Breast epithelium (tissue), 4 donors: ENCODE results near the gene PLD3. TPM values are rescaled to one million over a fixed set of nuclear protein-coding genes. Genes with fewer than 3 reads are reported as not detected.

ENCODE experiments used
- DNase-seq, 2 donors: peaks; one replicate each; pipeline ENCODE4 v3.0.0-alpha.2; 2019; ENCODE audit warnings: low spot score in 2 of 2
- H3K27ac ChIP-seq, 2 donors: fragments of 200-600 bp; sonication (generic) in 1 of 2; one replicate each; pipeline ENCODE4 v1.5.1; 2016 to 2019; ENCODE audit warnings: mild to moderate bottlenecking in 1 of 2
- H3K27me3 ChIP-seq, 2 donors: fragments of 200-600 bp; sonication (generic) in 1 of 2; one replicate each; pipeline versions ENCODE4 v1.5.1 to v1.6.0; 2017 to 2019; ENCODE audit warnings: control low read depth in 1 of 2, mild to moderate bottlenecking in 1 of 2
- H3K36me3 ChIP-seq: fragments of 200-600 bp; one replicate; pipeline ENCODE4 v1.5.1; 2019
- H3K4me1 ChIP-seq, 2 donors: fragments of 200-600 bp; sonication (generic); one replicate each; pipeline ENCODE4 v1.5.1; 2016 to 2019; ENCODE audit warnings: control low read depth in 1 of 2
- H3K4me3 ChIP-seq, 3 donors: fragments of 200-600 bp; sonication (generic); 1 replicate in 2 of 3; 2 replicates in 1 of 3; pipeline ENCODE4 v1.5.1; 2016 to 2019; ENCODE audit warnings: mild to moderate bottlenecking in 3 of 3, moderate library complexity in 2 of 3
- H3K9me3 ChIP-seq, 2 donors: fragments of 200-600 bp; sonication (generic) in 1 of 2; one replicate each; pipeline ENCODE4 v1.5.1; 2016 to 2019; ENCODE audit warnings: control low read depth in 1 of 2
- POLR2A ChIP-seq: fragments of 450-650 bp; IDR thresholded peaks from one replicate; pipeline ENCODE4 v1.6.1; 2016; ENCODE audit warnings: antibody characterized with exemption, mild to moderate bottlenecking, moderate library complexity
- POLR2AphosphoS5 ChIP-seq, 3 donors: sonication (generic); formaldehyde crosslinking; IDR thresholded peaks; one replicate each; pipeline ENCODE4 v1.6.1; 2017; ENCODE audit warnings: antibody characterized with exemption in 3 of 3
- intact Hi-C: fragments of 100-400 bp; cut with DNase I; formaldehyde crosslinking; loops from one replicate; pipeline ENCODE4 v1.15.1; 2023; ENCODE audit warnings: low total_unique reads
- total RNA-seq, 3 donors: library from RNA; depleted of rRNA; stranded (reverse); fragments of >200 nt; gene quantifications; one replicate each; pipeline ENCODE4 v1.1.0, GENCODE V29; 2016
- TF ChIP-seq, protein P1 (sequence below), 3 donors: fragments of 450-650 bp; IDR thresholded peaks; one replicate each; pipeline ENCODE4 v1.5.1; 2016 to 2017; ENCODE audit warnings: antibody characterized with exemption in 3 of 3, mild to moderate bottlenecking in 3 of 3, moderate library complexity in 3 of 3

The PLD3 gene
- total RNA-seq, 3 donors from 2014 or later = 165 to 473 (median 221) TPM

DNA sequence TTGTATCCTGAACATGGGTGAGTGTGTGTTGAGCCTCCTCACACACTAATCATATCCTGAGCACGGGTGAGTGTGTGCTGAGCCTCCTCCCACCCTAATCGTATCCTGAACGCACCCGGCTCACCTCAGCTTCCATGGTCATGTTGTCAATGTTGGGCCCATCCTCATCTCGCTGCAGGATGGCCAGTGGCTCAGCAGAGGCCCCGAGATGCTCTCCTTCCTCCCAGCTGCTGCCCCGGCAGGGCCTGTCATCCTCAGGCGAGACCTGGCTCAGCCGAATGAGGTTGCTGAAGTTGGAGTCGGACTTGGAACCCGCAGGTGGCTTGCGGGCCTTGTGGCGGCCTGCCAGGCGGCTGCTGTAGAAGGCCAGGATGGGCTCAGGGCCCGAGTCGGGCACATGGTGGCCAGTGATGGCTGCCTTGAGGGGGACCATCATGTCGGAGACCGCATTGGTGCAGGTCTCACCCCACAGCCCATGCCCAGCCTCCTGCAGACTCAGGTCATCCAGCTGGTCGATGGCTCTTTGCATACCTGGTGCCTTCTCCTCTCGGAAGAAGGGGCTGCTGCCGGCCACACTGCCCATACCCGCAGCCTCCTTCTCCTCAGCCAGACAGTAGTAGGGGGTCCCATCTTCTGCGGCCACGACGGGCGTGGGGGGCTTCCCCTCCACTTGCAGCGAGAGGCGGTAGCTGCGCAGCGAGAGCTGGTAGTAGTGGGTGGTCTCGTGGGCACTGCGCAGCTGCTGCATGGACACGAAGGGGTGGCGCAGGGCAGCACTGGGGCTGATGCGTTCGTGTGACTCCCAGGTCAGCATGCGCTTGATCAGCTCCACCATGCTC lies 31.9 kb downstream of the PLD3 start:
- Histone ChIP-seq H3K36me3 (no peaks in the 10 kb centered on the region), H3K9me3 (no peaks in the 10 kb centered on the region), H3K27ac (no peak overlapping the region), H3K4me3 (no peak overlapping the region), H3K4me1 (no peaks in the 10 kb centered on the region), H3K27me3 (no peaks in the 10 kb centered on the region)
- intact Hi-C loops = loop anchor here (1.0 kb wide), 1 partner anchor 44 kb away; no protein-coding TSS in a partner anchor
- TF ChIP-seq POLR2AphosphoS5 (IDR thresholded peaks at IDR 0.05) (no peak), POLR2A (no peak)
- no peak for DNase-seq

DNA sequence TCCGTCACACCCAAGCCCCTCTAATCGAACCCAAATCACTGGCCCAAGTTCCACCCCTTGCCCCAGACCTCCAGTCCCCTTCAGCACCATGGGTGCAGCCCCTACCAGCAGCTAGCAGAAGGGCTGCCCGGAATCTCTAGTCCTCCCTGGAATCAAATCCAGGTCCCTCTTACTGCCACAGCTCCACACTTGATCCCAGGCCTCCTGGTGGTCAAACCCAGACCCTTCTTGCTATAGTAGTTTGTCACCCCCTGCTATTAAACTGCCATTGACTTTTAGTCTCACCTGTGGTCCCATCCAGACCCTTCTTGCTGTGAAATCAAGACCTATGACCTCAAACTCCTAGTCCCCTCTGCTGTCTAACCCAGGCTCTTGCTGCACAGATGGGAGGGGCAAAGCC lies 32.8 kb downstream of the PLD3 start:
- H3K9me3 ChIP-seq = no peaks in the 10 kb centered on the region
- DNase-seq = no peak
- H3K4me3 ChIP-seq = no peak overlapping the region
- no peaks in the 10 kb centered on the region for H3K36me3 ChIP-seq
- no peaks in the 10 kb centered on the region for H3K27me3 ChIP-seq
- H3K27ac ChIP-seq = no peak overlapping the region
- no peak for TF ChIP-seq POLR2AphosphoS5 (IDR thresholded peaks at IDR 0.05)
- no peak for TF ChIP-seq POLR2A
- TF ChIP-seq, protein P1, sequence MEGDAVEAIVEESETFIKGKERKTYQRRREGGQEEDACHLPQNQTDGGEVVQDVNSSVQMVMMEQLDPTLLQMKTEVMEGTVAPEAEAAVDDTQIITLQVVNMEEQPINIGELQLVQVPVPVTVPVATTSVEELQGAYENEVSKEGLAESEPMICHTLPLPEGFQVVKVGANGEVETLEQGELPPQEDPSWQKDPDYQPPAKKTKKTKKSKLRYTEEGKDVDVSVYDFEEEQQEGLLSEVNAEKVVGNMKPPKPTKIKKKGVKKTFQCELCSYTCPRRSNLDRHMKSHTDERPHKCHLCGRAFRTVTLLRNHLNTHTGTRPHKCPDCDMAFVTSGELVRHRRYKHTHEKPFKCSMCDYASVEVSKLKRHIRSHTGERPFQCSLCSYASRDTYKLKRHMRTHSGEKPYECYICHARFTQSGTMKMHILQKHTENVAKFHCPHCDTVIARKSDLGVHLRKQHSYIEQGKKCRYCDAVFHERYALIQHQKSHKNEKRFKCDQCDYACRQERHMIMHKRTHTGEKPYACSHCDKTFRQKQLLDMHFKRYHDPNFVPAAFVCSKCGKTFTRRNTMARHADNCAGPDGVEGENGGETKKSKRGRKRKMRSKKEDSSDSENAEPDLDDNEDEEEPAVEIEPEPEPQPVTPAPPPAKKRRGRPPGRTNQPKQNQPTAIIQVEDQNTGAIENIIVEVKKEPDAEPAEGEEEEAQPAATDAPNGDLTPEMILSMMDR (IDR thresholded peaks at IDR 0.05) = no peak
- H3K4me1 ChIP-seq = no peaks in the 10 kb centered on the region
- intact Hi-C loops = loop anchor here (1.0 kb wide), 1 partner anchor 45 kb away; no protein-coding TSS in a partner anchor

DNA sequence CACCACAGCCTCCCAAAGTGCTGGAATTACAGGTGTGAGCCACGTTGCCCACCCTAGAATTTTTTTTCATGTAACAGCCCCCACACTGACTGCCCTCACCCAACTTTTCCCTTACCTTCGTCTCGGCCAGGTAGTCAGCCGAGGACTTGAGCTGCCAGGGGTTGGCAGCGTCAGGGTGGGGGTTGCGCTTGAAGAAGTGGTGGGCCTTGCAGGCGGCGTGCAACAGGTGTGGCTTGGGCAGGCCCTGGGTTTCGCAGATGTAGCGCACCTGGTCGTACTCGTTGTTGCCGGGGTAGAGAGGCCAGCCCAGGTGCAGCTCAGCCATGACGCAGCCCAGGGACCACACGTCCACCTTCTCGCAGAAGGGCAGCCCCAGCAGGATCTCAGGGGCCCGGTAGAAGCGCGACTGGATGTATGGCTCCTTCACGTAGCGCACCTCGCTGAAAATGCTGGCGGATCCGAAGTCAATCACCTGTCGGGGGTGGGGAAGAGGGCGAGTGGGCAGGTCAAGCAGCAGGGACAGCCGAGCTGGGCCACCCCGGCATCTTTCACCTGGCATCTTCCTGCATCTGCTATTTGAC lies 35.3 kb downstream of the PLD3 start:
- H3K9me3 ChIP-seq = no peaks in the 10 kb centered on the region
- H3K4me3 ChIP-seq = no peak overlapping the region
- H3K27ac ChIP-seq = no peak overlapping the region
- DNase-seq = no peak
- TF ChIP-seq POLR2AphosphoS5 (IDR thresholded peaks at IDR 0.05) (no peak), POLR2A (no peak)
- TF ChIP-seq, protein P1 (IDR thresholded peaks at IDR 0.05) = no peak
- H3K36me3 ChIP-seq = no peaks in the 10 kb centered on the region
- intact Hi-C loops = no loop called here
- H3K27me3 ChIP-seq = no peaks in the 10 kb centered on the region
- H3K4me1 ChIP-seq = no peaks in the 10 kb centered on the region

DNA sequence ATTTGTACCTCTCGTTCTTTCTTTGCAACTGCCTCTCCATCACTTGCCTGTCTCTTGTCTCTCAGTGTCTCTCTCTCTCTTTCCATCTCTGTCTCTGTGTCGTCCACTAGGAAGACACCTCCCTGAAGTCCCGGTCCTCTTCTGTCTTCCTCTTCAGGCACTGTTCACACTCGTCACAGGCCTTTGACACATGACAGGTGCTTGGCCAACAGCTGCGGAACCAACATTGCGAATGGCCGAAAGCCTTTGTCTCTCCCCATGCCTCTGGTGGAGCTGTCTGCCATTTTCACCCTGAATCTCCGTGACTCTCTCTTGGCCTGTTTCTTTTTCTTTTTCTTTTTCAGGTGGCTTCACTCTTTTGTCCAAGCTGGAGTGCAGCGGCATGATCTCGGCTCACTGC lies 38.7 kb downstream of the PLD3 start:
- no peaks in the 10 kb centered on the region for H3K27me3 ChIP-seq
- no peak for DNase-seq

DNA sequence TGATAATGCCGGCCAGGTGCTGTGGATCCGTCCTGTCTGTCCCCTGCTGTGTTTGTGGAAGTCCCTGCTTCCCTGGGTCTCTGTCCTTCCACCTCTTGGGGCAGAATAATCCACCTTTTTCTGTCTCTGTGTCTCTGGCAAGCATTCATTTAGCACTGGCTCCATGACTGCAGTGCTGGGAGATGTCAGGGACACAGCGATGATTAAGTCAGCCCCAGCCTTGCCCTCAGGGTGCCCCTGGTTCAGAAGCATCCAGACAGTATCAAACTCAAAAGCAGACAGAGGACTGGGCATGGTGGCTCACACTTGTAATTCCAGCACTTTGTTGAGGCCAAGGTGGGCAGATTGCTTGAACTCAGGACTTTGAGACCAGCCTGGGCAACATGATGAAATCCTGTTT lies 40.0 kb downstream of the PLD3 start:
- TF ChIP-seq, protein P1 (IDR thresholded peaks at IDR 0.05) = no peak
- no peak for TF ChIP-seq POLR2AphosphoS5 (IDR thresholded peaks at IDR 0.05)
- TF ChIP-seq POLR2A = no peak
- Histone ChIP-seq H3K27ac (no peak overlapping the region), H3K36me3 (no peaks in the 10 kb centered on the region), H3K27me3 (no peaks in the 10 kb centered on the region), H3K9me3 (no peaks in the 10 kb centered on the region), H3K4me3 (no peak overlapping the region), H3K4me1 (peaks cover 0 to 10% of the 10 kb centered on the region in 2 donors)
- DNase-seq = no peak
- intact Hi-C loops = no loop called here

More for the DNA sequence above, 38.7 kb downstream of the PLD3 start:
- Histone ChIP-seq H3K36me3 (no peaks in the 10 kb centered on the region), H3K27ac (no peak overlapping the region), H3K4me1 (no peaks in the 10 kb centered on the region), H3K4me3 (no peak overlapping the region), H3K9me3 (no peaks in the 10 kb centered on the region)
- intact Hi-C loops = no loop called here
- TF ChIP-seq POLR2AphosphoS5 (IDR thresholded peaks at IDR 0.05) (no peak), POLR2A (no peak)
- TF ChIP-seq, protein P1 (IDR thresholded peaks at IDR 0.05) = no peak
